GM12891 (cell line): ENCODE results near the gene VWA5A.
A peak's percentile ranks its signal among the peaks of the same experiment; 100 is the strongest.

Source experiments
- DNase-seq: peaks from one replicate; pipeline ENCODE4 v3.0.0; 2011; ENCODE audit warnings: low spot score; ENCODE audit not compliant: insufficient read length
- FAIRE-seq: peaks from 2 replicates; lab custom pipeline; 2011; peaks lifted over from hg19 to GRCh38; lab: Jason Lieb, UNC
- PAX5 ChIP-seq: IDR thresholded peaks from 2 replicates; pipeline ENCODE4 v1.6.1; 2011; ENCODE audit warnings: low read length, moderate library complexity, mild to moderate bottlenecking; ENCODE audit not compliant: insufficient read depth, severe bottlenecking
- POLR2A ChIP-seq: IDR thresholded peaks from 2 replicates; pipeline ENCODE4 v1.6.1; 2011; ENCODE audit warnings: low read depth, low read length, control low read depth
- POLR2AphosphoS5 ChIP-seq: IDR thresholded peaks from 2 replicates; pipeline ENCODE4 v1.6.1; 2011; ENCODE audit warnings: low read depth, low read length, control low read depth
- POU2F2 ChIP-seq: IDR thresholded peaks from 2 replicates; pipeline ENCODE4 v1.6.1; 2011; ENCODE audit warnings: low read depth, mild to moderate bottlenecking, control low read depth, low read length, moderate library complexity
- SPI1 ChIP-seq: IDR thresholded peaks from 2 replicates; pipeline ENCODE4 v1.6.1; 2011; ENCODE audit warnings: low read depth, low read length, control low read depth
- TAF1 ChIP-seq: IDR thresholded peaks from 2 replicates; pipeline ENCODE4 v1.6.1; 2011; ENCODE audit warnings: low read depth, low read length, control low read depth

VWA5A gene

GRCh38 chr11:124075841-124076651 is 39.2 kb upstream of the VWA5A start:
- peak; percentile 15 for DNase-seq
- no peak for TF ChIP-seq POLR2AphosphoS5
- no peak for TF ChIP-seq PAX5
- no peak for TF ChIP-seq TAF1
- no peak for TF ChIP-seq POU2F2
- no peak for TF ChIP-seq POLR2A
- FAIRE-seq: peak; percentile 80

- FAIRE-seq (no peak), DNase-seq (no peak)
- no peak for TF ChIP-seq SPI1
- TF ChIP-seq POLR2A: no peak
- no peak for TF ChIP-seq POU2F2
- TF ChIP-seq TAF1: no peak
- TF ChIP-seq PAX5: no peak
- no peak for TF ChIP-seq POLR2AphosphoS5
These were observed 38.0 kb upstream of the VWA5A start for GRCh38 chr11:124077266-124077665.

GRCh38 chr11:124078591-124078990 is 36.7 kb upstream of the VWA5A start:
- no peak for FAIRE-seq
- no peak for TF ChIP-seq POU2F2
- TF ChIP-seq TAF1: no peak
- TF ChIP-seq SPI1: no peak
- TF ChIP-seq POLR2AphosphoS5: no peak
- TF ChIP-seq PAX5: no peak
- TF ChIP-seq POLR2A: no peak
- no peak for DNase-seq

DNA sequence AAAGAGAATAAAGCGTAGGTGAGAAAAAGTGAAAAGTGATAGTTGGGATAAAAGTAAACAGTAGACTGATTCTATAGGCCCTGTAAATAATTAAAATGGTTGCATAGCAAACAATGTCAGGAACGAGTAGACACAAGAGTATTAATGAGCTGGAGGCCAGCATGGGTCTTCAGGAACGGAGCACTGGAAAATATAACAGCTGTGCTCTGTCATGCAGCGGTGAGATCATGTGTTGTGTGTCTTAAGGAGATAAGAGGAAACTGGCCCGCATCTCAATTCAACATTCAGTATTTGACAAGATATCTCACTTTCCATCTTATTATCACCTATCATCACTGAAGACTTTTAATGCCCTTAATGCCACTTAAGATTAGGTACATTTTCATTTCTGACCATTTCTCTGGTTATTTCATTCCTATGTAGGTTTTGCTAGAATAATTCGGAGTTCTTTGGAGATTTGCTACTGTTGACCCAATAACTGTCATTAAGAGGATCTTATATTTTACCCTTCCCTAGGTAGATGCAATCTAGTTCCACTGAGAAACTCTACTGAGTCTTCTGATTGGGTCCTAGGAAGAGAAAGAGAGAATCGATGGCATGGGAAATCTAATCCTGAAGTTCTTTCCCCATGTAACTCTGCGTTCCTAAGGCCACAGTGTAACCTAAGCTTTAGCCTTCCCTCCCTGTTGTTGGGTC is 35.5 kb upstream of the VWA5A start:
- no peak for TF ChIP-seq TAF1
- no peak for TF ChIP-seq POLR2A
- TF ChIP-seq SPI1: no peak
- no peak for TF ChIP-seq PAX5
- TF ChIP-seq POLR2AphosphoS5: no peak
- no peak for TF ChIP-seq POU2F2
- DNase-seq: no peak
- no peak for FAIRE-seq

DNA sequence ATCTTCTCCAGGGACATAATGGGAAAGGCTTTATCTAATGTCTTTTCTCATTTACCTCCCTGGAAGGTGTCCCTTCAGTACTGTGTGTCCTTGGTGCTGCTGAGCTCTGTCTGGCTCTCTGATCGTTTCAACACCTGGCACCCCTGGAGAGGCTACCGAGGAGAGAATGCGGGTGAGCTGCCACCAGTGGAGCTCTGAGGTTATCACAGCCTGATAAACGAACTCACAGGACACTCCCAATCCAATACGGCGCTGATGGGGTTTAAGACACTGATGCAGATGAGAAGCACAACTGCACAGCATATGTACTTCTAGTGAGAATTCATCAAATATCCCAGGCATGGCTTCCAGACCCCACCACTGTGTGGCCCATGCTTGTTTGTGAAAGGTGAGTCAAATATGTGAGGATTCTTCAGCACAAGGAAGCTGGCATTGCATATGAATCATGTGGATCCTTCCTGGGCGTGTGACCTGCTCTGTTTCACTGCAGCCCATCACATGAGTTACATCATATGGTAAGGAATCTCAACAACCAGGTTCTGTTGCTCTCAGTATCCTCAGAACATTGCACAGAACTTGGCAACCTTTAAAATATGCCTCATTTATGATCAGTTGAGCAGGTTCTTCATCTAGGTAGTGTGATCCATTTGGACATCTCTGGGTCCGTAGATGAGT is 34.8 kb upstream of the VWA5A start:
- TF ChIP-seq TAF1 (no peak), SPI1 (no peak), POLR2A (no peak), POU2F2 (no peak), POLR2AphosphoS5 (no peak), PAX5 (no peak)
- no peak for DNase-seq
- FAIRE-seq: no peak

- DNase-seq (no peak), FAIRE-seq (no peak)
- TF ChIP-seq TAF1 (no peak), SPI1 (no peak), PAX5 (no peak), POU2F2 (no peak), POLR2A (no peak)
These were observed 33.8 kb upstream of the VWA5A start for GRCh38 chr11:124081483-124081882.

DNA sequence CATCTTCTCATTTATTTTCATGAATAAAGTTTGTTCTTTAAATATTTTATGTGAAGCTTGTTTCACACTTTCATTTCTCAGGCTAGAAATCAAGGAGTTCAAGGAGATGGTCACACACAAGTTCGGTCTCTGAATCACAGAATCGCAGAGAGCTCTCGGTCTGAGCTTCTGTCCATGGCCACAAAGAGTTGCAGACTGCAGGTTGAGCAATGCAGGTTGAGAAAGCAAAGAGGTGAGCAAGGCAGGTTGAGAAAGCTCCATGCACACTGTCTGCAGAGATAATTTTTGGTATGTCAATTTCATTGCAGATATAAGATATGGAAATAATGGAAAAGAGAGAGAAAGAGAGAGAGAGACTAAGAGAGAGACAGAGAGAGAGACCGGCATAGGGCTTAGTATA is 32.9 kb upstream of the VWA5A start:
- FAIRE-seq: no peak
- TF ChIP-seq TAF1 (no peak), PAX5 (no peak), POLR2A (no peak), POU2F2 (no peak), POLR2AphosphoS5 (no peak), SPI1 (no peak)
- DNase-seq: no peak

DNA sequence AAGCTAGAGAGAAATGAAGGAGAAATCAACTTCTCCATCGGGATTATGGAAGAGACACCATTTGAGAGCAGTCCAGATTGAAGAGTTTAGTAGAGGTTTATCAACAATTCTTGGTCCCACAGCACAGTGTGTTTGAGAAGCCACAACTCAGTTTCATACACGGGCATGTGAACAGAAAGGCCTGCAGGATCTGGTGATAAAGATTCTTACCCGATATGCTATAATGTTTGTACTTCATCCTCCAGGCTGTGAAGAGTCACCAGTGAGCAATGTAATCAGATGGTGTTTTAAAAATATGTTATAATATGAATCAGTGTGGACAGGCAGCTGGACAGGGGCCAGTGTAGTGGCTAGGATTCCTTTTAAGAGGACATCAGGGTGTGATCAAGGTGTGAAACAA is 29.7 kb upstream of the VWA5A start:
- DNase-seq (no peak), FAIRE-seq (no peak)
- TF ChIP-seq TAF1: no peak
- TF ChIP-seq PAX5: no peak
- TF ChIP-seq POLR2AphosphoS5: no peak
- no peak for TF ChIP-seq SPI1
- no peak for TF ChIP-seq POU2F2
- TF ChIP-seq POLR2A: no peak
